MM.1S (cell line): Measurements from ENCODE around the gene PPP1R12B.

Source experiments
- DNase-seq: peaks from one replicate; pipeline ENCODE4 v3.0.0-alpha.2; 2015
- H2AFZ ChIP-seq: fragments of 300-600 bp; sonication (generic); 2 replicates; pipeline ENCODE4 v1.6.0; 2016; ENCODE audit warnings: antibody characterized with exemption, low read length
- H3F3A ChIP-seq: fragments of 300-600 bp; sonication (generic); 2 replicates; pipeline ENCODE4 v1.6.1; 2016; ENCODE audit warnings: mild to moderate bottlenecking, antibody characterized with exemption, low read length, moderate library complexity, mixed read lengths; ENCODE audit not compliant: insufficient read depth
- H3K27ac ChIP-seq: fragments of 300-600 bp; sonication (generic); 2 replicates; pipeline ENCODE4 v1.5.1; 2016; ENCODE audit warnings: mild to moderate bottlenecking, low read length
- H3K27me3 ChIP-seq: fragments of 300-600 bp; sonication (generic); replicated peaks from 2 replicates; pipeline ENCODE4 v1.6.0; 2016; ENCODE audit warnings: low read length; ENCODE audit not compliant: insufficient read depth
- H3K36me3 ChIP-seq: fragments of 300-600 bp; sonication (generic); replicated peaks from 2 replicates; pipeline ENCODE4 v1.6.1; 2016; ENCODE audit warnings: mild to moderate bottlenecking, low read length, mixed read lengths; ENCODE audit not compliant: insufficient read depth
- H3K4me1 ChIP-seq: fragments of 300-600 bp; sonication (generic); 2 replicates; pipeline ENCODE4 v1.6.1; 2016; ENCODE audit warnings: low read length, mixed read lengths
- H3K4me2 ChIP-seq: fragments of 300-600 bp; sonication (generic); 2 replicates; pipeline ENCODE4 v1.6.0; 2016; ENCODE audit warnings: low read depth, low read length
- H3K4me3 ChIP-seq: fragments of 300-600 bp; sonication (generic); 2 replicates; pipeline ENCODE4 v1.5.1; 2016; ENCODE audit warnings: low read length, mixed read lengths
- H3K79me2 ChIP-seq: fragments of 300-600 bp; sonication (generic); 2 replicates; pipeline ENCODE4 v1.6.1; 2016; ENCODE audit warnings: mixed run types, low read length, mixed read lengths
- H3K9ac ChIP-seq: fragments of 300-600 bp; sonication (generic); 2 replicates; pipeline ENCODE4 v1.6.1; 2016; ENCODE audit warnings: low read length, mixed read lengths
- H3K9me2 ChIP-seq: fragments of 300-600 bp; sonication (generic); replicated peaks from 2 replicates; pipeline ENCODE4 v1.6.1; 2016; ENCODE audit warnings: mild to moderate bottlenecking, low read length, mixed read lengths; ENCODE audit not compliant: insufficient read depth
- H3K9me3 ChIP-seq: fragments of 300-600 bp; sonication (generic); replicated peaks from 2 replicates; pipeline ENCODE4 v1.6.1; 2016; ENCODE audit warnings: mild to moderate bottlenecking, low read length, mixed read lengths; ENCODE audit not compliant: insufficient read depth
- H4K20me1 ChIP-seq: fragments of 300-600 bp; sonication (generic); 2 replicates; pipeline ENCODE4 v1.6.1; 2016; ENCODE audit warnings: mild to moderate bottlenecking, low read length, moderate library complexity, mixed read lengths; ENCODE audit not compliant: insufficient read depth
- CTCF ChIP-seq: fragments of 300-600 bp; sonication (generic); IDR thresholded peaks from 2 replicates; pipeline ENCODE4 v1.5.1; 2016; ENCODE audit warnings: antibody characterized with exemption, low read length, mixed read lengths
- EZH2 ChIP-seq: fragments of 300-600 bp; sonication (generic); optimal IDR thresholded peaks from 2 replicates; pipeline ENCODE3; 2017; ENCODE audit warnings: low read depth, mild to moderate bottlenecking, antibody characterized with exemption, low read length, mixed read lengths
- EZH2phosphoT487 ChIP-seq: fragments of 300-600 bp; sonication (generic); IDR thresholded peaks from 2 replicates; pipeline ENCODE4 v1.6.1; 2018; ENCODE audit warnings: antibody characterized with exemption, low read length

PPP1R12B gene

GRCh38 chr1:202310746-202311145 lies 37.8 kb upstream of the PPP1R12B start:
- Histone ChIP-seq H3K27ac (no peak overlapping the region), H2AFZ (no peak overlapping the region), H3K36me3 (no peaks in the 10 kb centered on the region), H3K9me2 (no peaks in the 10 kb centered on the region), H3K4me2 (no peak overlapping the region), H3K79me2 (no peaks in the 10 kb centered on the region), H4K20me1 (no peaks in the 10 kb centered on the region), H3K9me3 (no peaks in the 10 kb centered on the region), H3K27me3 (no peaks in the 10 kb centered on the region), H3K4me3 (no peak overlapping the region), H3K4me1 (no peaks in the 10 kb centered on the region), H3K9ac (no peak overlapping the region), H3F3A (no peaks in the 10 kb centered on the region)
- TF ChIP-seq EZH2phosphoT487 (no peak), CTCF (no peak), EZH2 (no peak)
- DNase-seq = no peak

- H3F3A ChIP-seq = no peaks in the 10 kb centered on the region
- no peak for TF ChIP-seq EZH2
- TF ChIP-seq CTCF = no peak
- TF ChIP-seq EZH2phosphoT487 = no peak
- no peak overlapping the region for H3K9ac ChIP-seq
- H2AFZ ChIP-seq = no peak overlapping the region
- no peaks in the 10 kb centered on the region for H3K9me2 ChIP-seq
- no peak overlapping the region for H3K27ac ChIP-seq
- no peaks in the 10 kb centered on the region for H3K36me3 ChIP-seq
- H4K20me1 ChIP-seq = no peaks in the 10 kb centered on the region
- no peaks in the 10 kb centered on the region for H3K9me3 ChIP-seq
- no peak for DNase-seq
- H3K27me3 ChIP-seq = no peaks in the 10 kb centered on the region
- no peaks in the 10 kb centered on the region for H3K4me1 ChIP-seq
- no peak overlapping the region for H3K4me2 ChIP-seq
- no peaks in the 10 kb centered on the region for H3K79me2 ChIP-seq
- H3K4me3 ChIP-seq = no peak overlapping the region
Observed at GRCh38 chr1:202311875-202312635, 36.4 kb upstream of the PPP1R12B start.

GRCh38 chr1:202315576-202316168 lies 32.8 kb upstream of the PPP1R12B start:
- Histone ChIP-seq H3K27ac (no peak overlapping the region), H2AFZ (no peak overlapping the region), H3K9me2 (no peaks in the 10 kb centered on the region), H3K9ac (no peak overlapping the region), H3K36me3 (no peaks in the 10 kb centered on the region), H4K20me1 (no peaks in the 10 kb centered on the region), H3K4me3 (no peak overlapping the region), H3K27me3 (no peaks in the 10 kb centered on the region), H3K4me1 (no peaks in the 10 kb centered on the region), H3K9me3 (no peaks in the 10 kb centered on the region), H3K4me2 (no peak overlapping the region), H3K79me2 (no peaks in the 10 kb centered on the region), H3F3A (no peaks in the 10 kb centered on the region)
- peak; percentile 85 for DNase-seq
- TF ChIP-seq CTCF (peak; percentile 100), EZH2phosphoT487 (no peak)
